ENCODE data around the gene C11orf98.
"Not testable (repeated sequence)": the region's sequence is repeated elsewhere in the genome, so short reads cannot be mapped to it uniquely, and the experiment has no call there.

Gene C11orf98

DNA sequence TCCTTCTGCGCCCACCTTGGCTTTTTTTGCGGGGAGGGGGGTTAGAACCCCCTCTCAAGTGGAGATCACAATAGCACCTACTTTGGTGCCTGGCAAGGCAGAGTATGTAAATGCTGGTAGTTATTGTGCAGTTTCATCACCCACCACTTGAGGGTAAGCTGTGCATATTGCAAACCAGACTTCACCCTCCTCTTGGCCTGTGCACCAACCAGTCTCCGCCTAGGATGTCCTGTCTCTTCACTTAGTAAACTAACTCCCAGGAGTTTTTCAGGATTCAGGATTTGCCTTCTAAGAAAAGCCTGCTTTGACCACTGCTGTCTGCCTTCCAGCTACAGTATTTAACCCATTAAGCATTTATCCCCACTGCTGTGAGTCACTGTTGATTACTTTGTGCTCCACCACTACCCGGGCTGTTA, 15.8 kb upstream of the C11orf98 start:
- DNase-seq = peak; percentile 28

DNA sequence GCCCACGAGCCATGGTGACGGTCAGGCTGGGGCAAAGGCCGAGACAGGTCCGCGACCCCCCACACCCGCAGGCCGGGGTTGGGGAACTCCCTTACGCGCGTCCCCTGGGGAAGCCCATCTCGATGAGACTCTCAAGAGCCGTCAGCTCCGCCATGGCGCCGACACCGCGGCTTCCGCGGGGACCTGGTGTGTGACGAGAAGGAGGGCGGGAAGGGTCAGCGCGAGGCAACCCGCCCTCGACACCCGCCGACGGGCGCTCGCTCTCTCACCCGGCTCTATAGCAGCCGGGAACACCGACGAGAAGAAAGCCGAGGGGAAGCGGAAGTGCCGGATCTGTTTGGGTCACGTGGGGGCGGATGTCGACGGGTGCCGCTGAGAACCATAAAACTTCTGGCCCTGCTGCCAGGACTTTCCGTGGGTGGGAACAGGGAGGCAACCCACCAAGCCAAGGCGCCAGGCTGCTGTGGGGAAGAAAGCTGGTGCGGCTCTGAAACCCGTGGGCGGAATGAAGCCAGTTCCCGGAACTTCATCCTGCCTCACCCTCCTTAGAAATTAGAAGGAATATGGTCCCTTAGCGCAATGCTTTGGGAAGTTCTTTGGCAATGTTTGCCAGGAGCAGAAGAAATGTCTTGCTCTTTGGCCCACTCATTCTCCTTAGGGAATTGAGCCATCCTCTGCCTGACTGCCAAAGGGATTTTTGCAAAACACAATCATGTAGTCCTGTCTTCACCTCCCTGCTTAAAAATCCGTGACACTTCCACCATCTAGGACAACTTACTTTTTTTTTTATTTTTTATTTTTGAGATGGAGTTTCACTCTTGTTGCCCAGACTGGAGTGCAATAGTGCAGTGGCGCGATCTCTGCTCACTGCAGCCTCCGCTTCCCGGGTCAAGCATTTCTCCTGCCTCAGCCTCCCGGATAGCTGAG, 14.0 kb upstream of the C11orf98 start, which contains the start of gene UBXN1:
UBXN1 (minus strand) TSS at position 304 of the 927 bp plus-strand sequence; CDS start at position 154, 150 bp downstream.
- peak; percentile 83 for DNase-seq

DNA sequence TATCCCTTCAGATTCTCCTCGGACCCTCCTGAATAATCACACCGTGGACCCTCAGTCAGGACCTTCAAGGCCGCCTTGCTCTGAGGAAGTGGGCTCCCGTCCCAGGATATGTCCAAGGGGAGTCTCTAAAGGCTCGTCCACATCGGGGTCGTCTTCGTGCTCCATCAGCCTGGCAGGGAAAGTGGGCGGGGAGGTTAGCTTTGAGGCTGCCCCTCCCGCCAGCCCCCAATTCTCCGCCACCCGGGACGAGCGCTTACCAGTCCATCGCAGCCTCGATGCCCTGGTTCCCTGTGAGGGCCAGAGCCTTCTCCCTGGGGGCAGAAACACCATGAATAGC, 13.4 kb upstream of the C11orf98 start:
- no peak for DNase-seq

DNA sequence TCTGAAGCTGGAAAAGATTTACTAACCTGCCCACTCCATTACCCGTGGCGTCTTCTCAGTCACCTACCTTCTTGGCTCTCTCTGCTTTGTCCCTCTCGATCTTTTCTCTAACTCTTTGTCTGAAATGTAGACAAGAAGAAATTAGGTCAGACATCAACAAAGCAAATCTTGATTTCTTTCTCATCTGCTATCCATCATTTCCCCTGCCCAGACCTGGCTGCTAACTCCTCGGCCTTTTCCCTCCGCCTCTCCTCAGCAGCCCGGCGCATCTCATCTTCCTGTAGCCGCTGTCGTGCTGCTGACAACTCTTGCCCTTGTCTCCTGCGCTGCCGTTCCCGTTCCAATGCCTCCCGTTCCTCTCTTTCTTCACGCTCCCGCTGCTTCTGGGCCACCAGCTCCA, 12.7 kb upstream of the C11orf98 start:
- no peak for DNase-seq

DNA sequence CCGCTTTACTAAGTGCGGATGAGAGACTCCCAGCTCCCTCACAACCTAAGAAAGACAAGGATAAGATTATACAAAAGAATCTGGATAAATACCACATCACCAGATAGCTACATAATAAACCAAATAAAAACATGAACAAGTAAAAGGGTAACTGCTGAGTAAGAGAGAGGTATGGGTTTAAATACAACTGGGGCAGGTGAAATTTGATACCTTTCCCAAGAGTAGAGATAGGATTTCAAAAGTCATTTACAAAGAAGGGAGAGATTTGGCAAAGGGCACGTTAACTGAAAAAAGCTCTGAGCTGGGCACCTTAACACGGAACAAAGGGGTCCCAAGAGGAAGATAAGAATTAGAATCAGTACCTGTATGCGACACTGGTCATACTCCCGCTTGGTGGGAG, 12.1 kb upstream of the C11orf98 start:
- DNase-seq = no peak

DNA sequence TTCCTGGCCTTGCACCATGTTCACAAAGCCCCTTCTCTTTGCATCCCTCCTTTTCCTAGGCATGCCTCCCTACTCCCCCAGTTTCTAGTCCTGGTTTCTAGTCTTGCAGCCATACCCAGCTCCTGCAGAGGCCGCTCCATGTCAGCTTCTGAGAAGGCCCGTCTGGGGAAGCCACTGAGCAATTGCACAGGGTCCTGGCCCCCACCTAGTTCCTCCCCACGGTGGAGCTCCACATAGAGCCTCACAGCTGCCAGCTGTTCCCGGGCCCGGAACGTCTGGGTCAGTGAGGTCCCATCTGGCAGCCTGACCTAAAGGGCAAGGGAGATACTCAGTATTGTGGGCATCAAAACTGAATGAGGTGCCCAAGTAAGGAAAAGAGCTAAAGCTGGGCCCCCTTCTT, 11.7 kb upstream of the C11orf98 start:
- no peak for DNase-seq

DNA sequence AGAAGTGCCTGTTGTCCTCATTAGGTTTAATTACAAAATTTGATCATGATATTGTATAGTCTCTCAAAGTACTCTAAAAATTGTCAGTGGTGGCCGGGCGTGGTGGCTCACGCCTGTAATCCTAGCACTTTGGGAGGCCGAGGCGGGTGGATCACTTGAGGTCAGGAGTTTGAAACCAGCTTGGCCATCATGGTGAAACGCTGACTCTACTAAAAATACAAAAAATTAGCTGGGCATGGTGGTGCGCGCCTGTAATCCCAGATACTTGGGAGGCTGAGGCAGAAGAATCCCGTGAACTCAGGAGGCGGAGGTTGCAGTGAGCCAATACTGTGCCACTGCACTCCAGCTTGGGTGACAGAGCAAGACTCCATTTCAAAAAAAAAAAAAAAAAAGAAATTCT, 10.4 kb upstream of the C11orf98 start:
- not testable (repeated sequence) for DNase-seq

DNA sequence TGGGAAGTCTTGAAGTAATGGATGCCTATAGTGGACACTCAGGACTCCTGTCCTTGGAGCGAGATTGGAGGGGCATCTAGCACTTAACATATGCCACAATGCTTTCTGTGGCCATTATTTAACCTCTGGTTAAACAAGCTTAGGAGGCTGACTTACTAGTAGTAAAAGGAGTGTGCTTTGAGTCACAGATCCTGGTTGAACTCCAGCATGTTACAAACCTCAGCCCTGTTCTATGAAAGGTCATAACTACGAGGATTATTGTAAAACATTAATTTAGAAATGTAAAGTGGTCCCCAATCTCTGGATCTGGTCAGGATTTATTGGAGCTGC, 8.2 kb upstream of the C11orf98 start:
- no peak for DNase-seq

DNA sequence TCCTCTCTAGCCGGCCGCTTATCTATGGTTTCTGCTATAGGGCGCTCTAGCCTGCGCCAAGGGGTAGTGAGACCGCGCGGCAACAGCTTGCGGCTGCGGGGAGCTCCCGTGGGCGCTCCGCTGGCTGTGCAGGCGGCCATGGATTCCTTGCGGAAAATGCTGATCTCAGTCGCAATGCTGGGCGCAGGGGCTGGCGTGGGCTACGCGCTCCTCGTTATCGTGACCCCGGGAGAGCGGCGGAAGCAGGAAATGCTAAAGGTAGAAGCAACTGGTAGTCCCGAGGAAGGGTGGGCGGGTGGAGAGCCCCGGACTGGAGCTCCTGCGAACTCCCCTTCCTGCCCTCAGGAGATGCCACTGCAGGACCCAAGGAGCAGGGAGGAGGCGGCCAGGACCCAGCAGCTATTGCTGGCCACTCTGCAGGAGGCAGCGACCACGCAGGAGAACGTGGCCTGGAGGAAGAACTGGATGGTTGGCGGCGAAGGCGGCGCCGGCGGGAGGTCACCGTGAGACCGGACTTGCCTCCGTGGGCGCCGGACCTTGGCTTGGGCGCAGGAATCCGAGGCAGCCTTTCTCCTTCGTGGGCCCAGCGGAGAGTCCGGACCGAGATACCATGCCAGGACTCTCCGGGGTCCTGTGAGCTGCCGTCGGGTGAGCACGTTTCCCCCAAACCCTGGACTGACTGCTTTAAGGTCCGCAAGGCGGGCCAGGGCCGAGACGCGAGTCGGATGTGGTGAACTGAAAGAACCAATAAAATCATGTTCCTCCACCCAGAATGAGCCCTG, 6.8 kb upstream of the C11orf98 start, which contains the start of the genes LBHD1 and UQCC3:
LBHD1 (minus strand) TSS at position 660 of the 782 bp plus-strand sequence. CDS start 2,236 bp downstream, outside the sequence.
UQCC3 (plus strand) TSS at position 66 of the 782 bp plus-strand sequence; CDS start at position 139, 73 bp downstream.
- DNase-seq = peak; percentile 87

DNA sequence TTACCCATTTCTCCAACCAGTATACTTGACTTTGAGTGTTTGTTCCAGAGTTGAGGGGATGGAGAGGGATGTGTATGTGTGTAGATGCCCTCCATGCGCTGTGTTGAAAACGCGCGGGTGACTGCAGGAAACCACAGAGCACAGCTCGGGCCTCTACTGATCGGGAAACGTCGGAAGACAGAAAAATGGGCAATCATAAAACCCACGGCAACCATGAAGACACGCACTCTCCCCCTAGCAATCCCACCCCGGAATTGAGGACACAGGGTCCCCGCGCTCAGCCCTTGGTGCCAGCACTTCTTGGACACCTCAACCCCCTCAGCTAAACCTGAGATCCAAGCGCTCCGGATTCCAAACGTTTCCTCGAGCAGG, 6.2 kb upstream of the C11orf98 start:
- no peak for DNase-seq

DNA sequence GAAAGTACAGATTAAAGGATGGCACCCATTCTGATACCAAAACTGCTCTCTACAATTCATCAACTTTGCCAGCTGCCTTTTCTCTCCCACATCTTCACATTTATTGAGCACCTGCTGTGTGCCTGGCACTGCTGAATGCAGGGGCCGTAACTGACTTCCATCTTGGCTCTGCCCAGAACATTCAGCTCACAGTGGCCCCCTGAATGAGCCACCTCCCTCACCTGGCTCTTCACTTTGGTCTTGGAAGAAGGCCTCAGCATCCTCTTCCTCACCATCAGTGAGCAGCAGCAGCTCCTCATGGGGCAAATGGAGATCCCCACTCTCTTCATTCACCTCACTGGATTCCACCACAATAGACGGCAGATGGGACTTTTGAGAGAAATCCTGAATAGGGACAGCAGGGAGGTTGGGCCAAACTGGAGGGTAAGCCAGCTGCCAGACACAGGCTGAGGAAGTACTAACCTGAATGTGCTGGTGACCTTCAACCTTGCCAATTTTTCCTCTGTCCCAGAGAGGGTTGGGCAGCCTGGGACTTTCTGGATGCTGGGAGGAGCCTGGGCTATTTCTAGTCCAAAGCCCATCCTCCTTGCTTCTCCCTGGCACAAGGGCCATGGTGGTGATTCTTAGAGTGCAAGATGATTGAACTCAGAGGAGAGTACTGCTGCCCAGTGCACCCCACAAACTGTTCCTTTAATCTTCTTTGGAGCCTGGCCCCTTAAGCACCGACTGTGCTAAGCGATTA, 4.6 kb upstream of the C11orf98 start:
- DNase-seq = no peak

DNA sequence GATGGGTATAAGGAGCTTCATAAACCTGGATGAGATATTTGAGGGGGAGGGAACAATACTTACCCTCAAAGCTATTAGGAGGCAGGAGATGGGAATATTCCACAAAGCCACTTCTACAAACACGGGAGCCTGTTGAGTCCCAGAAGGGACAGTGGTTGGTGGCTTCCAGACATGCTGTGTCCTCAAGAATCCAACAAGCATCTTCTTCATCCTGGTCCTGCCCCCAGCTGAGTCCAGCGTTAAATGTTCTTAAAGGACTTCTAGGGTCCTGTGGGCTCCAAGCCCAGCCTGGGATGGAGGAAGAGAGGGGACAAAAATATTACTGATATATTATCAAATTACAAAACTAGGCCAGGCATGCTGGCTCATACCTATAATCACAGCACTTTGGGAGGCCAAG, 2.5 kb upstream of the C11orf98 start:
- no peak for DNase-seq

DNA sequence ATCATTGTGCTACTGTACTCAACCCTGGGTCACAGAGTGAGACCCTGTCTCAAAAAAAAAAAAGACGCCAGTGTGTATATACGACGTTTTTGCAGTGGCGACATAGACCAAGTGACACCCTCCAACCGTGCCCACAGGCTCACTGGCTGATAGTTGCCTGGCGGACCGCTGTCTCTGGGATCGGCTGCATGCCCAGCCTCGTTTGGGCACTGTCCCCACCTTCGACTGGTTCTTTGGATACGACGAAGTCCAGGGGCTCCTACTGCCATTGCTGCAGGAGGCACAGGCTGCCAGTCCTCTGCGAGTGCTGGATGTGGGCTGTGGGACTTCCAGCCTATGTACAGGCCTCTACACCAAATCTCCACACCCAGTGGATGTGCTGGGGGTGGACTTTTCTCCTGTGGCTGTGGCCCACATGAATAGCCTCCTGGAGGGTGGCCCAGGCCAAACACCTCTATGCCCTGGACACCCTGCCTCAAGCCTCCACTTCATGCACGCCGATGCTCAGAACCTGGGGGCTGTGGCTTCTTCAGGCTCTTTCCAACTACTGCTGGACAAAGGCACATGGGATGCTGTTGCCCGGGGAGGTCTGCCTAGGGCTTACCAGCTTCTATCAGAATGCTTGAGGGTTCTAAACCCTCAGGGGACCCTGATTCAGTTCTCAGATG, 1.4 kb upstream of the C11orf98 start:
- no peak for DNase-seq

DNA sequence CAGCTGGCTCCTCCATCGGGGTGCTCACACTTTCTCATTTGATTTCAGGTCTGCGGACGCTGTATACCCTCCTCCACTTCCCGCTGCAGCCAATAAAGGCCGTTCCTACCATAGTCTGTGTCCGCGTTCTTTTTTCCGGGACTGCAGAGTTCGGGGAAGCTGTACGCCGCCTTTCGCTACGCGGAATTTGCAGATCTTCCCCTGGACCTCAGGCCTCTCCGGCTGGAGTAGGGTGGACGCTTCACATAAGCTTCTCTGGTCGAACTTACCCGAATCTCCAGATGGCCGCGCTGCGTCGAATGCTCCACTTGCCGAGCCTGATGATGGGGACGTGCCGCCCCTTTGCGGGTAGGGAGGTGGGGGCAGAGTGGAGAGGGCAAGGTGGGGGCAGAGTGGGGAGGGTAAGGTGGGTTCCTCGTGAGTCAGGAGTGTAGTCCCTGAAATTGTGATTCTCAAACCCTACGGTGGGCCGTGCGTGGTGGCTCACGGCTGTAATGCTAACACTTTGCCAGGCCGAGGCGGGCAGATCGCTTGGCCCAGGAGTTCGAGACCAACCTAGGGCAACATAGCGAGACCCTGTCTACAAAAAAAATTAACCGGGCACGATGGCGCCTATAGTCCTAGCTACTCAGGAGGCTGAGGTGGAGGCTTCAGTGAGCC, 719 bp upstream of the C11orf98 start:
- peak; percentile 29 for DNase-seq

DNA sequence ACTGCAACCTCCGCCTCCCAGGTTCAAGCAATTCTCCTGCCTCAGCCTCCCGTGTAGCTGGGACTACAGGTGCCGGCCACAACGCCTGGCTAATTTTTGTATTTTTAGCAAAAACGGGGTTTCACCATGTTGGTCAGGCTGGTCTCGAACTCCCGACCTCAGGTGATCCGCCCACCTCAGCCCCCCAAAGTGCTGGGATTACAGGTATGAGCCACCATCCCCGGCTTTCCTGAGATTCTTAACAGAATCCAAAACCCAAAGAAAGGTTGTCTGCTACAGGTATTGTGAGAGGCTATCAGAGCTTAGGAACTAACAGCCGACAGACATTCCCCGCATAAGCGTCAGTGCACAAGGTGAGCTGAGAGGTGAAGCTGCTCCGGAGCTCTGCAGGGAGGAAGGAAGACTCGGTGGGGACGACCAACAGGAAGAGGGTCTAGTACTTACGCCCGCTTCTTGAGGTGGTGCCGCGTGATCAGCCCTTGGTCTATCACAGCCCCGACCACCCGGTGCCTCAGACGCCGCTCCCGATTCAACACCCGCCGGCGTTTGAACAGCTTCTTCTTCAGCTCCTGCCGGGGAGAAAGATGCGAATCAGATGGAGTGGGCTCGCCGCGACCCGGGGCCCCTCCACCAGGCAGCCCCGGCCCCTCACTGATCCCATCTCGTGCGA, 470 bp downstream of the C11orf98 start:
- peak; percentile 65 for DNase-seq

DNA sequence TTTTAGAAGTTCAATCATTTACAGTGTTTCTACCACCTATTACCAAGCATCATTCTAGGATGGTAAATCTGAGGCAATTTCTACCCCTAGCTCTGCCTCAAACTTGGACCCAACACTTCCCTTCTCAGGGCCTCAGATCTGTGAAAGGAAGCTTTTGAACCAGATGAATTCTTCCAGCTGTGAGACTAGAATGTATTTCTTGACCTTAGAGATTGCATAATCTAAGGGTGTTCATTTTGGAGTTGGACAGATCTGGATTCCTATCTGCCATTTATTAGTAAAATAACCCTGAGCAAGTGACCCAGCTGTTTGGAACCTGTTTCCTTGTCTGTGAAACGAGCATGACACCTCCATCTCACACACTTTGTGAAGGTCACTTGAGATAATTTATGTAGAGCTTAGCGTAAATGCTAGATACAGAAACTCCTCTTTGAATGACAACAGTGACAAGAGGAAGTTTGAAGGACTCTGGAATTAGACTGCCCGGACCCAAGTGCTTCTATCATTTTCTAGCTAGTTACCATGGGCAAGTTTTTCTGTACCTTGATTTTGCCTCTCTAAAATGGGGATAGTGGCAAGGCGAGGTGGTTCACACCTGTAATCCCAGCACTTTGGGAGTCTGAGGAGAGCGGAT, 8.1 kb downstream of the C11orf98 start:
- DNase-seq = no peak

DNA sequence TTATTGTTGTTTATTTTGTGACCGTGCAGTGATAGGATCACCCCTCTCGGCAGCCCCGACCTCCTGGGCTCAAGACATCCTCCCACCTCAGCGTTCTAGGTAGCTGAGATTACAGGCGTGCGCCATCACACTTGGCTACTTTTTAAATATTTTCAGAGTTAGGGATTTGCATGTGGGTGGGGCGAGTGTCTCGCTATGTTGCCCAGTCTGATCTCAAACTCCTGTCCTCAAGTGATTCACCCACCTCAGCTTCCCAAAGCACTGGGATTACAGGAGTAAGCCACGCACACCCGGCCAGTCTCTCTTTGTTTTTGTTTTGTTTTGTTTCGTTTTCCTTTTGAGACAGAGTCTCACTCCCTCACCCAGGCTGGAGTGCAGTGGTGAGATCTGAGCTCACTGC, 10.7 kb downstream of the C11orf98 start:
- DNase-seq = no peak

DNA sequence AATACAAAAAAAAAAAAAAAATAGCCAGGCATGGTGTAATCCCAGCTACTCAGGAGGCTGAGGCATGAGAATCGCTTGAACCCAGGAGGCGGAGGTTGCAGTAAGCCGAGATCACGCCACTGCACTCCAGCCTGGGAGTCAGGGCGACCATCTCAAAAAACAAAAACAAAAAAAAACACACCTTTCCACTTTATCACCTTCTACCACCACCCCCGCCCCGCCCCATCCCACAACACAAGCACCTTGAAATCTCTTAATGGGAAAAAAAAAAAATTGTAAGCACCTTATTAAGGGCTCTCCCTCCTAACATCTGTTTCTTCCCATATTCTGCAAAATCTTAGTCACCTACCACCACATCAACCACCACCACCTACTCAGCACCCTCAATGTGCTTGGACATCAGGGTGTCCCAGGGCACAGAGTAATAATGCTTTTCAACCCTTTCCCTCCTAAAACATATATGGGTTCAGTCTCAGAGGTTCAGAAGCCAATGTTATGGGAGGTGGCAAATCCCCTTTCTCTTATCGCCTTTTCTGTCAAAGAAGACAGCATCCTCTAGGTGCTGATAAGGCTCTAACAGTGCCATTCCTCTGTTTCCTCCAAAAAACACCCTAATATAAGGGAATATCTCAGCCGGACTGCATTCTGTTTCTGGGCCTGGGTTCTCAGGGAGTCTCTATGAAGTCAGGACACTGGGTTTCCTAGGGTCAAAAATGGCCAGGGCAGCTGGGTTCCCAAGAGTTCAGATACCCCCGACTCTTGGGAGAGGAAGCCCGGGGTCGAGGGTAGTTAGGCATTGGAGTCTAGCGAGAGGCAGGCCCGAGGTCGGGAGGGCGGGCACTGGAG, 12.6 kb downstream of the C11orf98 start:
- DNase-seq = no peak

DNA sequence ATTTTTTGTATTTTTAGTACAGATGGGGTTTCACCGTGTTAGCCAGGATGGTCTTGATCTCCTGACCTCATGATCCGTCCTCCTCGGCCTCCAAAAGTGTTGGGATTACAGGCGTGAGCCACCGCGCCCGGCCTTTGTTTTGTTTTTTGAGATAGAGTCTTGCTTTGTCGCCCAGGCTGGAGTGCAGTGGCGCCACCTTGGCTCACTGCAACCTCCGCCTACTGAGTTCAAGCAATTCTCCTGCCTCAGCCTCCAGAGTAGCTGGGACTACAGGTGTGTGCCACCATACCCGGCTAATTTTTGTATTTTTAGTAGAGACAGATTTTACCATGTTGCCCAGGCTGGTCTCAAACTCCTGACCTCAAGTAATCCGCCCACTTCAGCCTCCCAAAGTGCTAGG, 14.7 kb downstream of the C11orf98 start:
- not testable (repeated sequence) for DNase-seq

DNA sequence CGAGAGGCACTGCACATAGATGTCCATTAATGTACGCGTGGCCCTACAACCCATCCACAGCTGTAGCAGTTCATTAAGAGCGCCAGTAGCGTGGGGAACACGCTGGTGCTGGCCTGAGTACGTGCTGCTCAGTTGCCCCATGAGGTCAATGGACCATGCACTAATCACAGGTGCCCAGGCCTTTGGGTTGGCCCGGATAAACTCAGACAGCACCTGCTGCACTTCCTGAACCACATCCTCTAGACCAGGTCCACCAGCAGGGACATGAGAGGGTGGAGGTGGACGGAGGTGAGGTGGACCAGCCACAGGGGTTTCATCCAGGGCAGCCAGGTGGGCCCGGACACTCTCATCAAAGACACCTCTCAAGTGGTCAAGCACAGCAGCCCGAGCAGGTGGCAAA, 15.5 kb downstream of the C11orf98 start:
- no peak for DNase-seq
